ENCODE measurements around the gene ASTN2.
"Not testable (repeated sequence)": the region's sequence is repeated elsewhere in the genome, so short reads cannot be mapped to it uniquely, and the experiment has no call there.

DNA sequence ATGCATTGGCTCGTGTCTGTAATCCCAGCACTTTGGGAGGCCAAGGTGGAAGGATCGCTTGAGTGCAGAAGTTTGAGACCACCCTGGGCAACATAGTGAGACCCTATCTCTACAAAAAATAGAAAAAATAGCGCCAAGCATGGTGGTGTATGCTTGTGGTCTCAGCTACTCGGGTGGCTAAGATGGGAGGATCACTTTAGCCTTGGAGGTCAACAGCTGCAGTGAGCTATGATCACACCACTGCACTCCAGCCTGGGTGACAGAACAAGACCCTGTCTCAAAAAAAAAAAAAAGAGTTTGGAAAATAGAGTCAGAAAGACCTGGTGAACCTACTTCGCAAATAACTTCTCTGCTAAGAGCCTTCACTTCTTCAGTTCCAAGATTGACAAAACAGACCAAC, 516.7 kb downstream of the ASTN2 start:
- TF ChIP-seq, protein P1, sequence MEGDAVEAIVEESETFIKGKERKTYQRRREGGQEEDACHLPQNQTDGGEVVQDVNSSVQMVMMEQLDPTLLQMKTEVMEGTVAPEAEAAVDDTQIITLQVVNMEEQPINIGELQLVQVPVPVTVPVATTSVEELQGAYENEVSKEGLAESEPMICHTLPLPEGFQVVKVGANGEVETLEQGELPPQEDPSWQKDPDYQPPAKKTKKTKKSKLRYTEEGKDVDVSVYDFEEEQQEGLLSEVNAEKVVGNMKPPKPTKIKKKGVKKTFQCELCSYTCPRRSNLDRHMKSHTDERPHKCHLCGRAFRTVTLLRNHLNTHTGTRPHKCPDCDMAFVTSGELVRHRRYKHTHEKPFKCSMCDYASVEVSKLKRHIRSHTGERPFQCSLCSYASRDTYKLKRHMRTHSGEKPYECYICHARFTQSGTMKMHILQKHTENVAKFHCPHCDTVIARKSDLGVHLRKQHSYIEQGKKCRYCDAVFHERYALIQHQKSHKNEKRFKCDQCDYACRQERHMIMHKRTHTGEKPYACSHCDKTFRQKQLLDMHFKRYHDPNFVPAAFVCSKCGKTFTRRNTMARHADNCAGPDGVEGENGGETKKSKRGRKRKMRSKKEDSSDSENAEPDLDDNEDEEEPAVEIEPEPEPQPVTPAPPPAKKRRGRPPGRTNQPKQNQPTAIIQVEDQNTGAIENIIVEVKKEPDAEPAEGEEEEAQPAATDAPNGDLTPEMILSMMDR (conservative IDR thresholded peaks at IDR 0.05 in 1 of 2, IDR thresholded peaks at IDR 0.05 in 1 of 2; ENCODE audit: extremely low read depth in 1 of 2, insufficient read depth in 1 of 2, low read depth in 1 of 2, low read length in 2 of 2), result not testable (repeated sequence)
- not testable (repeated sequence) for TF ChIP-seq EZH2 (IDR thresholded peaks at IDR 0.05; ENCODE audit: borderline replicate concordance, low read length)
